ENCODE measurements around the gene PASD1.
"Not testable (repeated sequence)": the region's sequence is repeated elsewhere in the genome, so short reads cannot be mapped to it uniquely, and the experiment has no call there.

Gene PASD1

DNA sequence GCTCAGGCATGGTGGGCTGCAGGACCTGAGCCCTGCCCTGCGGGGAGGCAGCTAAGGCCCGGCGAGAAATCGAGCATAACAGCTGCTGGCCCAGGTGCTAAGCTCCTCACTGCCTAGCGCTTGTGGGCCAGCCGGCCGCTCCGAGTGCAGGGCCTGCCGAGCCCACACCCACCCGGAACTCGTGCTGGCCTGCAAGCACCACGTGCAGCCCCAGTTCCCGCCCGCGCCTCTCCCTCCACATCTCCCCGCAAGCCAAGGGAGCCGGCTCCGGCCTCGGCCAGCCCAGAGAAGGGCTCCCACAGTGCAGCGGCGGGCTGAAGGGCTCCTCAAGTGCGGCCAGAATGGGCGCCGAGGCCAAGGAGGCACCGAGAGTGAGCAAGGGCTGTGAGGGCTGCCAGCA lies 8.2 kb upstream of the PASD1 start:
- not testable (repeated sequence) for H3K9ac ChIP-seq (ENCODE audit: low read length); H3K9me3 ChIP-seq (ENCODE audit: low read length); H3K4me1 ChIP-seq (ENCODE audit: insufficient read depth, low read length); H3K27ac ChIP-seq (ENCODE audit: low read depth, low read length); H3K27me3 ChIP-seq (ENCODE audit: control insufficient read depth in 1 of 2, insufficient read depth in 2 of 2, low read length in 2 of 2); H3K4me3 ChIP-seq (ENCODE audit: low read depth in 1 of 2, low read length in 2 of 2); H3K36me3 ChIP-seq (ENCODE audit: insufficient read depth, low read length)

DNA sequence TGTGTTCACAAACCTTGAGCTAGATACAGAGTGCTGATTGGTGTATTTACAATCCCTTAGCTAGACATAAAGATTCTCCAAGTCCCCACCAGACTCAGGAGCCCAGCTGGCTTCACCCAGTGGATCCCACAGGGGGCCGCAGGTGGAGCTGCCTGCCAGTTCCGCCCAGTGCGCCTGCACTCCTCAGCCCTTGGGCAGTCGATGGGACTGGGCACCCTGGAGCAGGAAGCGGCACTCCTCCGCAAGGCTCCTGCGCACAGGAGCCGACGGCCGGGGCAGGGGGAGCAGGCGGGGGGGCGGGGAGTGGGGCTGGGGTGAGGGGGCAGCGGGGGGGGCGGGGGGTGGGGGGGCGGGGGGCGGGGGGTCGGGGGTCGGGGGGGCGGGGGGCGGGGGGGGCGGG lies 990 bp upstream of the PASD1 start:
- H3K9me3 ChIP-seq (ENCODE audit: low read length); H3K9ac ChIP-seq (ENCODE audit: low read length); H3K27ac ChIP-seq (ENCODE audit: low read depth, low read length); H3K36me3 ChIP-seq (ENCODE audit: insufficient read depth, low read length); H3K4me1 ChIP-seq (ENCODE audit: insufficient read depth, low read length); H3K4me3 ChIP-seq (ENCODE audit: low read depth in 1 of 2, low read length in 2 of 2); H3K27me3 ChIP-seq (ENCODE audit: control insufficient read depth in 1 of 2, insufficient read depth in 2 of 2, low read length in 2 of 2): not testable (repeated sequence)

DNA sequence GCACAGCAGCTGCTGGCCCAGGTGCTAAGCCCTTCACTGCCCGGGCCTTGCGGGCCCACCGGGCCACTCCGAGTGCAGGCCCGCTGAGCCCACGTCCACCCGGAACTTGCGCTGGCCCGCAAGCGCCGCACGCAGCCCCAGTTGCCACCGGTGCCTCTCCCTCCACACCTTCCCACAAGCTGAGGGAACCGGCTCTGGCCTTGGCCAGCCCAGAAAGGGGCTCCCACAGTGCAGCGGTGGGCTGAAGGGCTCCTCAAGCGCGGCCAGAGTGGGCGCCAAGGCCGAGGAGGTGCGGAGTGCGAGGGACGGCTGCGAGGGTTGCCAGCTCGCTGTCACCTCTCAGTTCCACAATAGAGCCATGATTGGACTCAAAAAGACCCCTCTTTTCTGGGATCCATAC lies 472 bp upstream of the PASD1 start:
- H3K9ac ChIP-seq (ENCODE audit: low read length); H3K36me3 ChIP-seq (ENCODE audit: insufficient read depth, low read length); H3K27me3 ChIP-seq (ENCODE audit: control insufficient read depth in 1 of 2, insufficient read depth in 2 of 2, low read length in 2 of 2); H3K27ac ChIP-seq (ENCODE audit: low read depth, low read length); H3K4me1 ChIP-seq (ENCODE audit: insufficient read depth, low read length); H3K4me3 ChIP-seq (ENCODE audit: low read depth in 1 of 2, low read length in 2 of 2); H3K9me3 ChIP-seq (ENCODE audit: low read length): not testable (repeated sequence)

DNA sequence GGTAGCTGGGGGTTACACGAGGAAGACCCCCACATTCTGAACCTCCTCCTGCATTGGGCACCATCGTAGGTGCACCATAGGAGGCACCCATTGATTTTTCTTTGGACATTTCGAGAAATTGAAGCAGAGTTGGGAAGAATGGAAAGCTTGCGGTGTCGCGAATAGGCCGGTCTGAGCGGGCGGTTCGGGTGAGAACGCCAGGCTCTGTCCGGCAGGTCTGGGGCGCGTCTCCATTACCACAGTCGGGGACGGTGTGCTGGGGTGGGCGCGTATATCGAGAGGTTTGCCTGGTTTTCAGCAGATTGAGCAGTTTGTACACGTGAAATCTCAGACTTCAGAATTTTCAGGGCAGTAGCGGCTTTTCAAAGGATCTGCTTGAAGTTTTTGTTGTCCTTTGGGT lies 560 bp downstream of the PASD1 start:
- H3K9me3 ChIP-seq (ENCODE audit: low read length), result no peaks in the 10 kb centered on the region
- no peak overlapping the region for H3K4me3 ChIP-seq (ENCODE audit: low read depth in 1 of 2, low read length in 2 of 2)
- H3K27me3 ChIP-seq (ENCODE audit: control insufficient read depth in 1 of 2, insufficient read depth in 2 of 2, low read length in 2 of 2), result no peaks in the 10 kb centered on the region
- H3K36me3 ChIP-seq (ENCODE audit: insufficient read depth, low read length), result no peaks in the 10 kb centered on the region
- no peak overlapping the region for H3K27ac ChIP-seq (ENCODE audit: low read depth, low read length)
- H3K9ac ChIP-seq (ENCODE audit: low read length), result no peak overlapping the region
- H3K4me1 ChIP-seq (ENCODE audit: insufficient read depth, low read length), result no peaks in the 10 kb centered on the region

DNA sequence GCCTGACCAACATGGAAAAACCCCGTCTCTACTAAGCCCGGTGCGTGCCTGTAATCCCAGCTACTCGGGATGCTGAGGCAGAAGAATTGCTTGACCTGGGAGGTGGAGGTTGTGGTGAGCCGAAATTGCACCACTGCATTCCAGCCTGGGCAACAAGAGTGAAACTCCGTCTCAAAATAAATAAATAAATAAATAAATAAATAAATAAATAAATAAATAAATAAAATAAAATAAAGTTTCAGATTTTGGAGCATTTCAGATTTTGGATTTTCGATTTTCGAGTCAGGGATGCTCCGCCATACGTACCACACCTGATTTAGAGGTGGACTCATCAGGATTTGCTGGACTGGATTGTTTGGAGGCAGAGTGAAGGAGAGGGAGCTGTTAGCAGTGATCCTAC lies 3.4 kb downstream of the PASD1 start:
- H3K4me3 ChIP-seq (ENCODE audit: low read depth in 1 of 2, low read length in 2 of 2); H3K9ac ChIP-seq (ENCODE audit: low read length); H3K27ac ChIP-seq (ENCODE audit: low read depth, low read length); H3K36me3 ChIP-seq (ENCODE audit: insufficient read depth, low read length); H3K27me3 ChIP-seq (ENCODE audit: control insufficient read depth in 1 of 2, insufficient read depth in 2 of 2, low read length in 2 of 2); H3K9me3 ChIP-seq (ENCODE audit: low read length); H3K4me1 ChIP-seq (ENCODE audit: insufficient read depth, low read length): not testable (repeated sequence)

DNA sequence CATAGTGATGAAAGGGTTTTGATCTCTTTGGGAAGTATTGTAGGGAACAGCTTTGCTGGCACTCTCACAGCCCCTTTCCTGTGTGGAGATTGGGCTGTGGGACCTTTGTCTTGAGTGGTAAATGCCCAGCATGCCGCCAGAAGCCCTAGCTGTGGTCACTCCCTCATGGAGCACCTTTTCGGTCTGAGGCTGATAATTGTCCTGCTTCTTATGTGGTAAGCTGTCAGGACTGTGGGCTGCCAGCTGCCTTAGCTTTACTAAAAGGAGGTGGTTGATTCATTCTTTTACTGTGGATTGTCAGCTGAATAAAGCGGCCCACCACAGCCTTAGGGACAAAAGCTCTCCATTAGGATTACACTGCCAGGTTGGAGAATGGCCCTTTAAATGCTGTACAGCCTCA lies 7.1 kb downstream of the PASD1 start:
- no peak overlapping the region for H3K4me3 ChIP-seq (ENCODE audit: low read depth in 1 of 2, low read length in 2 of 2)
- no peak overlapping the region for H3K9ac ChIP-seq (ENCODE audit: low read length)
- no peaks in the 10 kb centered on the region for H3K27me3 ChIP-seq (ENCODE audit: control insufficient read depth in 1 of 2, insufficient read depth in 2 of 2, low read length in 2 of 2)
- H3K27ac ChIP-seq (ENCODE audit: low read depth, low read length), result no peak overlapping the region
- H3K36me3 ChIP-seq (ENCODE audit: insufficient read depth, low read length), result no peaks in the 10 kb centered on the region
- H3K9me3 ChIP-seq (ENCODE audit: low read length), result no peaks in the 10 kb centered on the region
- no peaks in the 10 kb centered on the region for H3K4me1 ChIP-seq (ENCODE audit: insufficient read depth, low read length)

DNA sequence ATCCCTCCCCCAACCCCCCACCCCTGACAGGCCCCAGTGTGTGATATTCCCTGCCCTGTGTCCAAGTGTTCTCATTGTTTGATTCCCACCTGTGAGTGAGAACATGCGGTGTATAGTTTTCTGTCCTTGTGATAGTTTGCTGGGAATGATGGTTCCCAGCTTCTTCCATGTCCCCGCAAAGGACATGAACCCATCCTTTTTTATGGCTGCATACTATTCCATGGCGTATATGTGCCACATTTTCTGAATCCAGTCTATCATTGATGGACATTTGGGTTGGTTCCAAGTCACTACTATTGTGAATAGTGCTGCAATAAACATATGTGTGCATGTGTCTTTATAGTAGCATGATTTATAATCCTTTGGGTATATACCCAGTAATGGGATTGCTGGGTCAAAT lies 29.9 kb downstream of the PASD1 start:
- not testable (repeated sequence) for H3K4me1 ChIP-seq (ENCODE audit: insufficient read depth, low read length); H3K9ac ChIP-seq (ENCODE audit: low read length); H3K4me3 ChIP-seq (ENCODE audit: low read depth in 1 of 2, low read length in 2 of 2); H3K36me3 ChIP-seq (ENCODE audit: insufficient read depth, low read length); H3K27me3 ChIP-seq (ENCODE audit: control insufficient read depth in 1 of 2, insufficient read depth in 2 of 2, low read length in 2 of 2); H3K9me3 ChIP-seq (ENCODE audit: low read length); H3K27ac ChIP-seq (ENCODE audit: low read depth, low read length)

GRCh38 chrX:151596282-151596681 lies 32.8 kb downstream of the PASD1 start:
- no peak overlapping the region for H3K9ac ChIP-seq (ENCODE audit: low read length)
- H3K9me3 ChIP-seq (ENCODE audit: low read length), result no peaks in the 10 kb centered on the region
- no peaks in the 10 kb centered on the region for H3K36me3 ChIP-seq (ENCODE audit: insufficient read depth, low read length)
- H3K27ac ChIP-seq (ENCODE audit: low read depth, low read length), result no peak overlapping the region
- H3K4me1 ChIP-seq (ENCODE audit: insufficient read depth, low read length), result no peaks in the 10 kb centered on the region
- no peaks in the 10 kb centered on the region for H3K27me3 ChIP-seq (ENCODE audit: control insufficient read depth in 1 of 2, insufficient read depth in 2 of 2, low read length in 2 of 2)
- H3K4me3 ChIP-seq (ENCODE audit: low read depth in 1 of 2, low read length in 2 of 2), result no peak overlapping the region

- H3K9ac ChIP-seq (ENCODE audit: low read length), result no peak overlapping the region
- no peaks in the 10 kb centered on the region for H3K36me3 ChIP-seq (ENCODE audit: insufficient read depth, low read length)
- H3K27ac ChIP-seq (ENCODE audit: low read depth, low read length), result no peak overlapping the region
- no peaks in the 10 kb centered on the region for H3K9me3 ChIP-seq (ENCODE audit: low read length)
- no peak overlapping the region for H3K4me3 ChIP-seq (ENCODE audit: low read depth in 1 of 2, low read length in 2 of 2)
- no peaks in the 10 kb centered on the region for H3K4me1 ChIP-seq (ENCODE audit: insufficient read depth, low read length)
- no peaks in the 10 kb centered on the region for H3K27me3 ChIP-seq (ENCODE audit: control insufficient read depth in 1 of 2, insufficient read depth in 2 of 2, low read length in 2 of 2)
Observed at GRCh38 chrX:151604931-151605330, 41.5 kb downstream of the PASD1 start.

DNA sequence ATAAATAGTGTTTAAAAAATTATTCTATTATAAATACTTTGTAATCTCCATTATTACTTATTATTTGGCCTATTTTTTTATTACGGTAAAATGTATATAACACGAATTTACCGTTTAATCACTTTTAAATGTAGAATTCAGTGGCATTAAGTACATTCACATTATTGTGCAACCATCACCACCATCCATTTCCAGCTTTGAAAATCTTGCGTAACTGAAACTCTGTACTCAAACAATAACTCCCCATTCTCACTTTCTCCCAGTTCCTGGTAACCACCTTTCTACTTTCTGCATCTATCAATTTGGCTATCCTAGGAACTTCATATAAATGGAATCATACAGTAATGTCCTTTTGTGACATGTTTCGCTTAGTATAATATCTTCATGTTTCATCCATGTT lies 45.7 kb downstream of the PASD1 start:
- H3K27me3 ChIP-seq (ENCODE audit: control insufficient read depth in 1 of 2, insufficient read depth in 2 of 2, low read length in 2 of 2), result no peaks in the 10 kb centered on the region

DNA sequence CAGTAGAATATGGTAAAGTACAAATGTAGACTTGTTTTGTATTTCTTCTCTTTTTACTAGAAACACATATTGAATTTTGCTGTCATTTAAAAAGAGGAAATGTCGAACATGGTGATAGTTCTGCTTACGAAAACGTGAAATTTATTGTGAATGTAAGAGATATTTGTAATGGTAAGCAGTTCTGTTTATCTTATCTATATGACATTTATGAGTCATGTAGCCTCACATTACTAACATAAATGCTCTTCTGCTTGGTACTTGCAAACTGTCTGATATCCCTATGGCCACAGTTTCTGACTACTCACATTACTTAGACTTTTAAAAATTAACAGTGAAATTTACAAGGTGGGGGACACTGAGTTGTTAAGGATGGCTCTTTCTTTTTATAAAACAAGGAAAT lies 57.9 kb downstream of the PASD1 start:
- H3K9me3 ChIP-seq (ENCODE audit: low read length), result no peaks in the 10 kb centered on the region
- H3K4me3 ChIP-seq (ENCODE audit: low read depth in 1 of 2, low read length in 2 of 2), result no peak overlapping the region
- no peaks in the 10 kb centered on the region for H3K4me1 ChIP-seq (ENCODE audit: insufficient read depth, low read length)
- no peaks in the 10 kb centered on the region for H3K27me3 ChIP-seq (ENCODE audit: control insufficient read depth in 1 of 2, insufficient read depth in 2 of 2, low read length in 2 of 2)
- no peak overlapping the region for H3K9ac ChIP-seq (ENCODE audit: low read length)
- H3K36me3 ChIP-seq (ENCODE audit: insufficient read depth, low read length), result no peaks in the 10 kb centered on the region
- no peak overlapping the region for H3K27ac ChIP-seq (ENCODE audit: low read depth, low read length)

More for the DNA sequence above, 45.7 kb downstream of the PASD1 start:
- H3K9me3 ChIP-seq (ENCODE audit: low read length), result no peaks in the 10 kb centered on the region
- no peaks in the 10 kb centered on the region for H3K36me3 ChIP-seq (ENCODE audit: insufficient read depth, low read length)
- no peaks in the 10 kb centered on the region for H3K4me1 ChIP-seq (ENCODE audit: insufficient read depth, low read length)
- H3K9ac ChIP-seq (ENCODE audit: low read length), result no peak overlapping the region
- no peak overlapping the region for H3K4me3 ChIP-seq (ENCODE audit: low read depth in 1 of 2, low read length in 2 of 2)
- H3K27ac ChIP-seq (ENCODE audit: low read depth, low read length), result no peak overlapping the region

DNA sequence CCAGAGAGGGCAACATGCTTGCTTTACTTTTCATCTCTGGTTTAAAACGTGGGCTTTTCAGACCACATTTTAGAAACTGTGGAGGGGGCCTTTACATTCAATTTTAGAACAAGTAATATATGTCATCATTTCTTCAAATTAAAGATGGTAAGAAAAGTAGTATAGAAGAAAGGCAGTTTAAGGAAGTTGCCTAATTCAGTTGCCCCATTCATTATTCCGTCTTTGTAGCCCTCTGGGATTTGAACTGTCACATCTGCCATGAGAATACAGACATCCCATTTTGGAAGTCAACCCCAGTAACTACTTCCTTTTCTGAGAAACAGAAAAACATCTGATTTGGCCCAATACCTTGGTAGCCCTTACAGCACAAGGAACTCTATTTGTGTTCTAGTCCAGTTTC lies 61.2 kb downstream of the PASD1 start:
- H3K9ac ChIP-seq (ENCODE audit: low read length), result no peak overlapping the region
- H3K27me3 ChIP-seq (ENCODE audit: control insufficient read depth in 1 of 2, insufficient read depth in 2 of 2, low read length in 2 of 2), result no peaks in the 10 kb centered on the region
- no peaks in the 10 kb centered on the region for H3K9me3 ChIP-seq (ENCODE audit: low read length)
- H3K36me3 ChIP-seq (ENCODE audit: insufficient read depth, low read length), result no peaks in the 10 kb centered on the region
- no peak overlapping the region for H3K4me3 ChIP-seq (ENCODE audit: low read depth in 1 of 2, low read length in 2 of 2)
- H3K27ac ChIP-seq (ENCODE audit: low read depth, low read length), result no peak overlapping the region
- H3K4me1 ChIP-seq (ENCODE audit: insufficient read depth, low read length), result no peaks in the 10 kb centered on the region

GRCh38 chrX:151631822-151632221 lies 68.3 kb downstream of the PASD1 start:
- no peak overlapping the region for H3K9ac ChIP-seq (ENCODE audit: low read length)
- H3K4me3 ChIP-seq (ENCODE audit: low read depth in 1 of 2, low read length in 2 of 2), result no peak overlapping the region
- no peaks in the 10 kb centered on the region for H3K36me3 ChIP-seq (ENCODE audit: insufficient read depth, low read length)
- H3K27me3 ChIP-seq (ENCODE audit: control insufficient read depth in 1 of 2, insufficient read depth in 2 of 2, low read length in 2 of 2), result no peaks in the 10 kb centered on the region
- no peaks in the 10 kb centered on the region for H3K4me1 ChIP-seq (ENCODE audit: insufficient read depth, low read length)
- no peak overlapping the region for H3K27ac ChIP-seq (ENCODE audit: low read depth, low read length)
- H3K9me3 ChIP-seq (ENCODE audit: low read length), result no peaks in the 10 kb centered on the region

Measured in muscle layer of colon (tissue), 2 donors.